DOHH2 (cell line): ENCODE data around the gene IFT20.

Experiments used
- H3F3A ChIP-seq: fragments of 200-600 bp; sonication (generic), shearing (Covaris generic); 2 replicates; pipeline ENCODE4 v1.6.0; 2016; ENCODE audit warnings: antibody characterized with exemption, mild to moderate bottlenecking; ENCODE audit not compliant: control insufficient read depth, insufficient read depth
- H3K27ac ChIP-seq: fragments of 200-600 bp; sonication (generic); 2 replicates; pipeline ENCODE4 v1.5.1; 2014; ENCODE audit warnings: low read depth, mild to moderate bottlenecking, low read length, moderate library complexity
- H3K27me3 ChIP-seq: fragments of 200-600 bp; sonication (generic); 2 replicates; pipeline ENCODE4 v1.6.1; 2014; ENCODE audit warnings: mild to moderate bottlenecking, low read length, mixed read lengths; ENCODE audit not compliant: control insufficient read depth
- H3K36me3 ChIP-seq: fragments of 200-600 bp; sonication (generic); 2 replicates; pipeline ENCODE4 v1.6.1; 2014; ENCODE audit warnings: mild to moderate bottlenecking, low read length, moderate library complexity, mixed read lengths; ENCODE audit not compliant: control insufficient read depth
- H3K4me1 ChIP-seq: fragments of 200-600 bp; sonication (generic); 2 replicates; pipeline ENCODE4 v1.6.1; 2014; ENCODE audit warnings: mild to moderate bottlenecking, low read length, mixed read lengths; ENCODE audit not compliant: control insufficient read depth
- H3K4me2 ChIP-seq: fragments of 200-600 bp; sonication (generic); 2 replicates; pipeline ENCODE4 v1.6.0; 2014; ENCODE audit warnings: mild to moderate bottlenecking, low read length, moderate library complexity
- H3K4me3 ChIP-seq: fragments of 200-600 bp; sonication (generic); 2 replicates; pipeline ENCODE4 v1.5.1; 2014; ENCODE audit warnings: mild to moderate bottlenecking, low read length, mixed read lengths
- H3K79me2 ChIP-seq: fragments of 200-600 bp; sonication (generic); 2 replicates; pipeline ENCODE4 v1.6.1; 2014; ENCODE audit warnings: mild to moderate bottlenecking, low read length, mixed read lengths; ENCODE audit not compliant: control insufficient read depth
- H3K9me2 ChIP-seq: fragments of 200-600 bp; sonication (generic); replicated peaks from 2 replicates; pipeline ENCODE4 v1.6.1; 2014; ENCODE audit warnings: mild to moderate bottlenecking, low read length, mixed read lengths; ENCODE audit not compliant: control insufficient read depth
- H3K9me3 ChIP-seq: fragments of 200-600 bp; sonication (generic); 2 replicates; pipeline ENCODE4 v1.6.1; 2014; ENCODE audit warnings: antibody characterized with exemption, low read length, mixed read lengths; ENCODE audit not compliant: control insufficient read depth, insufficient read depth
- H4K20me1 ChIP-seq: fragments of 200-600 bp; sonication (generic); 2 replicates; pipeline ENCODE4 v1.6.0; 2014; ENCODE audit warnings: low read depth, mild to moderate bottlenecking, antibody characterized with exemption, low read length, moderate library complexity; ENCODE audit not compliant: control insufficient read depth, insufficient read depth
- EZH2phosphoT487 ChIP-seq: fragments of 200-600 bp; sonication (generic); IDR thresholded peaks from 2 replicates; pipeline ENCODE4 v1.6.1; 2017; ENCODE audit warnings: borderline replicate concordance, mild to moderate bottlenecking, antibody characterized with exemption, low read length, moderate library complexity, mixed read lengths
- TF ChIP-seq, protein P1 (sequence below): fragments of 200-600 bp; sonication (generic); IDR thresholded peaks from one replicate; pipeline ENCODE4 v1.5.1; 2014; ENCODE audit warnings: antibody characterized with exemption, mild to moderate bottlenecking, low read depth, low read length; ENCODE audit not compliant: poor library complexity, severe bottlenecking

Gene IFT20

DNA sequence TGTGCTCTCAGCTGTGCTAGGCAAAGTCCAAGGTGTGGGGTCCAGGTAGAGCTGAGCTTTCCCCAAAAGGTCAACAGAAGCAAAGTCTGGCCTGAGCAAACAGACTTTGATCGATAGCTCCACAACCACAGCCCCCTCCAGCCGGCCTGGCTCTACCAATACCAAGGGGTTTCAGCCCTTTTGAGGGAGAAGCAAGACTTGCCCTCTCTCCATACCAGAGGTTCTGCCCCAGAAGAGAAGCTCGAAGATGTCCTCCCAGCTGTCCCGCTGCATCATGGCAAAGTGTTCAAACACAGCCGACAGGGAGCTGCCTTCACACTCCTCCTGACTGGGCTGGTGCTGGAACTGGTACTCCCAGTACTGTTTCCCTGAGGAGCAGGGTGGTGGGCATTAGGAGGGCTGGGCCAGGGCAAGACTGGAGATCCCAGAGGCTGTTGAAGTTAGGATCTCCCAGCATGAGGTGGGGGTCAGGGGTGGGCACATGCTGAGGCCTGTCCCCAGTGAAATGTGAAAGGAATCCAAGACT lies 33.1 kb upstream of the IFT20 start:
- Histone ChIP-seq H3K36me3 (peaks cover 2% of the 10 kb centered on the region; the same call in 1 of the 2 replicates), H3K27ac (no peak overlapping the region), H3F3A (peaks cover 9% of the 10 kb centered on the region), H4K20me1 (no peaks in the 10 kb centered on the region), H3K9me2 (no peaks in the 10 kb centered on the region), H3K79me2 (peaks cover 12% of the 10 kb centered on the region), H3K4me1 (peaks cover 18% of the 10 kb centered on the region), H3K9me3 (no peaks in the 10 kb centered on the region), H3K27me3 (no peaks in the 10 kb centered on the region), H3K4me2 (no peak overlapping the region), H3K4me3 (no peak overlapping the region)
- no peak for TF ChIP-seq EZH2phosphoT487
- TF ChIP-seq, protein P1, sequence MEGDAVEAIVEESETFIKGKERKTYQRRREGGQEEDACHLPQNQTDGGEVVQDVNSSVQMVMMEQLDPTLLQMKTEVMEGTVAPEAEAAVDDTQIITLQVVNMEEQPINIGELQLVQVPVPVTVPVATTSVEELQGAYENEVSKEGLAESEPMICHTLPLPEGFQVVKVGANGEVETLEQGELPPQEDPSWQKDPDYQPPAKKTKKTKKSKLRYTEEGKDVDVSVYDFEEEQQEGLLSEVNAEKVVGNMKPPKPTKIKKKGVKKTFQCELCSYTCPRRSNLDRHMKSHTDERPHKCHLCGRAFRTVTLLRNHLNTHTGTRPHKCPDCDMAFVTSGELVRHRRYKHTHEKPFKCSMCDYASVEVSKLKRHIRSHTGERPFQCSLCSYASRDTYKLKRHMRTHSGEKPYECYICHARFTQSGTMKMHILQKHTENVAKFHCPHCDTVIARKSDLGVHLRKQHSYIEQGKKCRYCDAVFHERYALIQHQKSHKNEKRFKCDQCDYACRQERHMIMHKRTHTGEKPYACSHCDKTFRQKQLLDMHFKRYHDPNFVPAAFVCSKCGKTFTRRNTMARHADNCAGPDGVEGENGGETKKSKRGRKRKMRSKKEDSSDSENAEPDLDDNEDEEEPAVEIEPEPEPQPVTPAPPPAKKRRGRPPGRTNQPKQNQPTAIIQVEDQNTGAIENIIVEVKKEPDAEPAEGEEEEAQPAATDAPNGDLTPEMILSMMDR: no peak

DNA sequence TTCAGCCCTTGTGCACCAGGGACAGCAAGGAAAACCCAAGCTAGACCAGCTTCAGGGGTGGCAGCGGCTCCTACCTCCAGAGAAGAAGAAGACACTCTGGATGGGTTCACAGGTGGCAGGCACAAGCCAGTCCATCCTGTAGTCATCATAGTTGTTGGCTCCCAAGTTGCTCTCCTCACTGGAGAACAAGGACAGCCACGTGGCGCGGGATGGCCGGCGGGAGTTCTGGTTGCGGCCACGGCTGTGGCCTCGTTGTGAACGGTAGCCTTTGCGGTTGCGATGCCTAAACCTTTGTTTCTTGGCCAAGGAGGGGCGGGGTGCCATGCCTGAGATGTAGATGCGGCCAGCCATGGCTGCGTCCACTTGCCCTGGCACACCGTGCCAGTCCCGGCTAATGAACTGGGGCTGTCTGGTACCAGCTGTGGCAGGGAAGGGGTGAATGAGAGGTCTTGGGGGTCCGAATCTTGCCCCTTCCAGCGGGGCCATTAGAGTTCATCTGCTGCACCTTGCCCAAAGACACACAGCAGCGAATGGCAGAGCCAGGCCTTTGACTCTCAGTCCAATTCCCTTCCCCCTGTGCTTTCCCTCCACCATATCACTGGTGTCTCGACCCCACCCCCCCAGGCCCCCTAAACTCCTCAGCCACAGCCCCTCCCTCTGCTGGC lies 32.5 kb upstream of the IFT20 start:
- TF ChIP-seq EZH2phosphoT487: no peak
- TF ChIP-seq, protein P1: no peak
- H3K4me1 ChIP-seq: peaks cover 12% of the 10 kb centered on the region
- no peaks in the 10 kb centered on the region for H4K20me1 ChIP-seq
- H3K9me2 ChIP-seq: no peaks in the 10 kb centered on the region
- H3F3A ChIP-seq: peaks cover 9% of the 10 kb centered on the region
- H3K27ac ChIP-seq: no peak overlapping the region
- H3K9me3 ChIP-seq: no peaks in the 10 kb centered on the region
- H3K4me2 ChIP-seq: no peak overlapping the region
- no peaks in the 10 kb centered on the region for H3K27me3 ChIP-seq
- peaks cover 7% of the 10 kb centered on the region; the same call in 1 of the 2 replicates for H3K36me3 ChIP-seq
- no peak overlapping the region for H3K4me3 ChIP-seq
- peaks cover 6% of the 10 kb centered on the region for H3K79me2 ChIP-seq

DNA sequence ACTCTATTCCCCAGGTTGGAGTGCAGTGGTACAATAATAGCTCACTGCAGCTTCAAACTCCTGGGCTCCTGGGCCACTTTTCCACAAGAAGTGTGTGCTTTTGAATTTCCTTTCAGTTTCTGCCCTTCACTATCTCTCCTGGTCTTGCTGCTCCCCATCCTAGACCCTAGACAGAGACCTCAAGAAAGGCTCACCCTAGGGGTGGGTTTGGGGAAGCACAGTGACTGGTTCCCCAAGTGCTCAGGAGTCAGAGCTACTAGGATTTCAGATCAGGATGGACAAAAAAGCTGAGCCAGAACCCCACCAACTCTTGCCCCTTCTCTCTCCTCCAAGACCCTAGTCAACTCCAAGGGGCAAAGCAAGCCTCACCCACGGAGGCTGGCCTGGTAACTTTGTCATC lies 31.3 kb upstream of the IFT20 start:
- H3K4me1 ChIP-seq: peaks cover 7% of the 10 kb centered on the region
- H3K4me2 ChIP-seq: no peak overlapping the region
- no peaks in the 10 kb centered on the region for H4K20me1 ChIP-seq
- H3K9me3 ChIP-seq: no peaks in the 10 kb centered on the region
- H3K4me3 ChIP-seq: no peak overlapping the region
- no peaks in the 10 kb centered on the region for H3K79me2 ChIP-seq
- H3K27me3 ChIP-seq: no peaks in the 10 kb centered on the region
- TF ChIP-seq, protein P1: peak; percentile 43
- no peak for TF ChIP-seq EZH2phosphoT487
- peaks cover 15% of the 10 kb centered on the region for H3K36me3 ChIP-seq
- peaks cover 9% of the 10 kb centered on the region for H3F3A ChIP-seq
- no peaks in the 10 kb centered on the region for H3K9me2 ChIP-seq
- H3K27ac ChIP-seq: no peak overlapping the region
